Psoas muscle (tissue), 8 donors: ENCODE measurements around the gene SFT2D3. TPM values are rescaled to one million over a fixed set of nuclear protein-coding genes. Genes with fewer than 3 reads are reported as not detected.

Experiments used
- ATAC-seq, 4 donors: fragments of 200-7000 bp; cut with Tn5 transposase; one replicate each; pipeline ENCODE4 v1.9.1; 2020; ENCODE audit warnings: moderate library complexity in 3 of 4, mild to moderate bottlenecking in 2 of 4
- DNase-seq, 2 donors: peaks; one replicate each; pipeline ENCODE4 v3.0.0-alpha.2; 2020
- H3K27ac ChIP-seq: fragments of 200-600 bp; one replicate; pipeline ENCODE4 v1.8.0; 2022
- H3K27me3 ChIP-seq, 3 donors: fragments of 200-600 bp in 1 of 3; one replicate each; pipeline versions ENCODE4 v1.6.1 to v1.8.0; 2013 to 2022; ENCODE audit warnings: low read length in 2 of 3, mild to moderate bottlenecking in 2 of 3, moderate library complexity in 1 of 3; ENCODE audit not compliant: insufficient read depth in 3 of 3
- H3K36me3 ChIP-seq, 2 donors: fragments of 200-600 bp in 1 of 2; one replicate each; pipeline versions ENCODE4 v1.6.1 to v1.8.0; 2013 to 2022; ENCODE audit warnings: low read depth in 1 of 2, mild to moderate bottlenecking in 1 of 2, moderate library complexity in 1 of 2; ENCODE audit not compliant: insufficient read depth in 1 of 2
- H3K4me1 ChIP-seq: fragments of 200-600 bp; one replicate; pipeline ENCODE4 v1.8.0; 2022
- H3K4me3 ChIP-seq: fragments of 200-600 bp; one replicate; pipeline ENCODE4 v1.8.0; 2022; ENCODE audit warnings: mild to moderate bottlenecking
- H3K9me3 ChIP-seq: fragments of 200-600 bp; one replicate; pipeline ENCODE4 v1.8.0; 2022
- WGBS, 3 donors: extraction: QIAGEN DNeasy Blood & Tissue Kit; methylation state at CpG; one replicate each; pipeline versions ENCODE4 v1.1.6 to v1.1.7; 2013; 5-methylcytosine and 5-hydroxymethylcytosine counted together
- intact Hi-C, 2 donors: fragments of 100-400 bp; cut with DNase I; formaldehyde crosslinking; loops; one replicate each; pipeline versions ENCODE4 v1.11.0 to v1.14.2; 2022
- polyA plus RNA-seq, 3 donors: library from polyadenylated mRNA; stranded (reverse); fragments of 200-250 nt; gene quantifications; one replicate each; pipeline ENCODE4 v1.2.3, GENCODE V29; 2013
- total RNA-seq, 4 donors: library from RNA; stranded (reverse); fragmentation: NEBNext Ultra II Directional in 2 of 4; extraction: Animal tissue kit (Norgen Biotek cat#: 25700) in 2 of 4; gene quantifications; one replicate each; pipeline versions ENCODE4 v1.2.1 to v1.2.4, GENCODE V29; 2021 to 2023
- TF ChIP-seq, protein P1 (sequence below): fragments of 200-600 bp; IDR thresholded peaks from one replicate; pipeline ENCODE4 v1.8.0; 2022; ENCODE audit warnings: antibody characterized with exemption
- donor health status: healthy with polysubstance abuse.
- donor health status: DM: no; HTN: no; CAD: no; lungs with moderate emphysema.
- donor health status: Bipolar disorder and iron deficiency.
- donor health status: healthy.
- donor health status: DM: yes; HTN: yes; CAD: no.
- donor health status: DM: no; HTN: no; CAD: no.
- donor health status: DM: no; HTN: no; CAD: no.
- donor health status: DM: yes; HTN: yes; CAD: no.

SFT2D3 gene
- total and polyA plus RNA-seq, 7 donors: 1.5 to 4.1 (median 2.2) TPM

DNA sequence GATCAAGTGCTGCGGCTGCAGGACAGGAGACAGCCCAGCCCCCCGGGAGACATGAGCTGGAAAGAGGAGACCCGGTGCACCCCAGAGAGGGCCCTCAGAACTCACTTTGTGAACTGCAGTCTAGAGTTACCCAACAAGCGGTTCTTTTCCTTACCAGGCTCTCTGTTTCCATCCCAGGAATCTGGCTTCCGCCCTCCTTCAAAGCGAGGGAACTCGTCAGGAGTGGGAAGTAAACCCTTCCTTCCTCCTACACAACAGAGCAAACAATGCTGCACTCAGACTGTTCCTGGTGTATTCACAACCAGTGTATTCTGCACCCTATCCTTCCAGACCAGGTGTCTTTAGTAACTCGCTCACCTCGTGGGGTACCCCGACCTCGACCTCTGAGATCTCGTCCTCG, 8.0 kb downstream of the SFT2D3 start:
- DNase-seq (no peak), ATAC-seq (no peak)
- H3K4me3 ChIP-seq: no peak overlapping the region
- no peaks in the 10 kb centered on the region for H3K27me3 ChIP-seq
- no peaks in the 10 kb centered on the region for H3K9me3 ChIP-seq
- peaks cover 8% of the 10 kb centered on the region for H3K4me1 ChIP-seq
- no peak overlapping the region for H3K27ac ChIP-seq
- intact Hi-C loops: no loop called here
- peaks cover 6 to 64% of the 10 kb centered on the region in 2 donors for H3K36me3 ChIP-seq
- 91 to 93% (median 93%) methylated on average over 13 of the region's 13 CpGs for WGBS, 3 donors
- TF ChIP-seq, protein P1, sequence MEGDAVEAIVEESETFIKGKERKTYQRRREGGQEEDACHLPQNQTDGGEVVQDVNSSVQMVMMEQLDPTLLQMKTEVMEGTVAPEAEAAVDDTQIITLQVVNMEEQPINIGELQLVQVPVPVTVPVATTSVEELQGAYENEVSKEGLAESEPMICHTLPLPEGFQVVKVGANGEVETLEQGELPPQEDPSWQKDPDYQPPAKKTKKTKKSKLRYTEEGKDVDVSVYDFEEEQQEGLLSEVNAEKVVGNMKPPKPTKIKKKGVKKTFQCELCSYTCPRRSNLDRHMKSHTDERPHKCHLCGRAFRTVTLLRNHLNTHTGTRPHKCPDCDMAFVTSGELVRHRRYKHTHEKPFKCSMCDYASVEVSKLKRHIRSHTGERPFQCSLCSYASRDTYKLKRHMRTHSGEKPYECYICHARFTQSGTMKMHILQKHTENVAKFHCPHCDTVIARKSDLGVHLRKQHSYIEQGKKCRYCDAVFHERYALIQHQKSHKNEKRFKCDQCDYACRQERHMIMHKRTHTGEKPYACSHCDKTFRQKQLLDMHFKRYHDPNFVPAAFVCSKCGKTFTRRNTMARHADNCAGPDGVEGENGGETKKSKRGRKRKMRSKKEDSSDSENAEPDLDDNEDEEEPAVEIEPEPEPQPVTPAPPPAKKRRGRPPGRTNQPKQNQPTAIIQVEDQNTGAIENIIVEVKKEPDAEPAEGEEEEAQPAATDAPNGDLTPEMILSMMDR: no peak

DNA sequence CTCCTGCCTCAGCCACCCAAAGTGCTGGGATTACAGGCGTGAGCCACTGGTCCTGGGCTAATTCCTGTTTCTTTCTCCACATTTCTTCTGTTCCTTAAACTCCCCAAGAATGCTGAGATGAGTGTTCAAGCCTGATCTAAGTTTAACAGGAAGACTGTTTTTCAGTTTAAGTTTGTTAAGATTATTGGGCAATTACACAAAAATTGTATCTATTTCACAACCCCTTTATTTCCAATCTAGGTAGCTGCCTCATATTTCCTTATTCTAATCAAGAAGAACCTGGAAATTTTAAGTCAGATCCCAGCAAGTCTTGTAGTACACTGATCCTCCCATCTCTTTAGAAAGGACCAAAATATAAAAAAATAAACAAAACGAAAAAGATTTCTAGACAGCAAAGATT, 11.7 kb downstream of the SFT2D3 start:
- ATAC-seq: no peak
- no peaks in the 10 kb centered on the region for H3K27me3 ChIP-seq
- intact Hi-C loops: no loop called here
- H3K9me3 ChIP-seq: no peaks in the 10 kb centered on the region
- WGBS, 3 donors: 88 to 96% (median 89%) methylated on average over 2 of the region's 2 CpGs
- DNase-seq: no peak
- no peak overlapping the region for H3K4me3 ChIP-seq
- TF ChIP-seq, protein P1: no peak
- no peak overlapping the region for H3K27ac ChIP-seq
- peaks cover 12 to 60% of the 10 kb centered on the region in 2 donors for H3K36me3 ChIP-seq
- H3K4me1 ChIP-seq: no peaks in the 10 kb centered on the region

DNA sequence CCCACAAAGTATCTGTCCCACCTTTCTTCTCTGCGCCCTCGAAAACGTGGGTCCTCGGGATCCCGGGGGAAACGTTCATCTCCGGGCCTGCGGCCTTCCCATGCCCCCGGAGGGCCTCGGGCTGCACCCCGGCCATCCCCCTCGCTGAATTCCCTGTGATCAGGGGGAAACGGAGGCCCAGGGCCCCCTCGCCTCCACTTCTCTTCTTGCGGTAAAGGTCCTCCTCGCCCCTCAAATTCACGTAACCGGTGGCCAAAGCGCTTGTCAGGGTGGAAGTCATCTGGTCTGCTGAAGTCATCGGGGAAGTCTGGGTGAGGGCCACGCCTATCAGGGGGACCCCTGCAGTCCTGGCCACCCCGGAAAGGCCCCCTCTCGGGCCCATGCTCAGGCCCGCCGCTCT, 12.3 kb downstream of the SFT2D3 start:
- intact Hi-C loops: no loop called here
- Histone ChIP-seq H3K27ac (no peak overlapping the region), H3K27me3 (no peaks in the 10 kb centered on the region), H3K36me3 (peaks cover 12 to 60% of the 10 kb centered on the region in 2 donors), H3K4me3 (no peak overlapping the region), H3K4me1 (no peaks in the 10 kb centered on the region), H3K9me3 (no peaks in the 10 kb centered on the region)
- DNase-seq: no peak
- WGBS, 3 donors: 91 to 95% (median 94%) methylated on average over 25 of the region's 25 CpGs
- TF ChIP-seq, protein P1: no peak
- no peak for ATAC-seq

DNA sequence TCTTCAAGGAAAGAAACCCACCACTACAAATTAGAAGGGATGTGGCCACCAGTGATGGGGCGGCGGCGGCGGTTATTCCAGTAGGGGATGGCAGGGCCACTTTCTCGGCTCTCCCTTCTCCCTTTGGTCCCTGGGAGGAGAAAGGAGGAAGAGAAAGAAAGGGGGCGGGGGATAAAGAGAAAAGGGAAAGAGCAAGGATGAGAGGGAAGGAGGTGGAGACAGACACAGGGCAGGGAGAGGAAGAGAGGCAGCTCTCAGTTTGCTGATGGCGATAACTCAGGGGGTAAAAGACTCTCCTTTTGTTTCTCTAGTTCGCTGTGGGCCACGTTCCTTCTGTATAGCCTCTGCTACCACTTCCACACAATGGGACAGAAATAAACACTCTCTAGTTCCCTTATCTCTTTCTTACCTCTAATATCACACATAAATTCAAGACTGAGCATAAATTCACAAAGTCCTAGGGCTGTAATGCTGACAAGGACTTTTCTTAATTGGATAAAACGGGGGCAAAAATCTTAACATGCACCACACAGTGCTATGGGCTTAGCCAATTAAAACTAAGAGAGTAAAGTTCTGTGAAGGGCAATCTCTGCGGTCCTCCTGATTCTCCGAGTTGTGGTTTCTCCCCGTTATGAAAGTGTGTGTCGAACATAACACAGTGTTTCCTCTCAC, 14.6 kb downstream of the SFT2D3 start:
- 92 to 93% (median 92%) methylated on average over 14 of the region's 14 CpGs for WGBS, 3 donors
- TF ChIP-seq, protein P1: no peak
- no peaks in the 10 kb centered on the region for H3K27me3 ChIP-seq
- ATAC-seq (no peak), DNase-seq (no peak)
- no peak overlapping the region for H3K4me3 ChIP-seq
- H3K36me3 ChIP-seq: peaks cover 12 to 63% of the 10 kb centered on the region in 2 donors
- intact Hi-C loops: no loop called here
- no peaks in the 10 kb centered on the region for H3K4me1 ChIP-seq
- no peaks in the 10 kb centered on the region for H3K9me3 ChIP-seq
- H3K27ac ChIP-seq: no peak overlapping the region

DNA sequence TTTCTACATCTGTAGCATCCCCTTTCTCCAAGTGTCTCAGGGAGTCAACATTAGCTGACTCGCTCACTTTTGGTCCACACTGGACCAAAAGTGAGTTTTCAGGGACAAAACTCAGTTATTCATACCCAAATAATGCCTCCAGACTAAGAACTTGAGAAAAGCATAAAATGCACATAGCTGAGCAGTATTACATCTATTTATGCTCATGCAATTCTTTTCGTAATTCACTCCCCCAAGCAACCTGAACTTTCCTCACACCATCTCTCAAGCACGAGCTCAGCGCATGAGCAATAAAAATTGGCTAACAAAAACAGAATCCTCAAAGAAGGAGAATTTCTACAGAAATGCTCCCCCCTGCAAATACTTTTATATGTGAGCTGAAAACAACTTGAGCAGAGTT, 17.0 kb downstream of the SFT2D3 start:
- H3K36me3 ChIP-seq: peaks cover 17 to 77% of the 10 kb centered on the region in 2 donors
- ATAC-seq (no peak), DNase-seq (no peak)
- TF ChIP-seq, protein P1: no peak
- no peaks in the 10 kb centered on the region for H3K27me3 ChIP-seq
- H3K9me3 ChIP-seq: no peaks in the 10 kb centered on the region
- 93 to 96% (median 95%) methylated on average over 4 of the region's 4 CpGs for WGBS, 3 donors
- no peak overlapping the region for H3K27ac ChIP-seq
- no peak overlapping the region for H3K4me3 ChIP-seq
- H3K4me1 ChIP-seq: peaks cover 18% of the 10 kb centered on the region
- intact Hi-C loops: no loop called here
